GM21576 (cell line): ENCODE data around the gene HNRNPDL.
"Not testable (repeated sequence)": the region's sequence is repeated elsewhere in the genome, so short reads cannot be mapped to it uniquely, and the experiment has no call there.

Source experiments
- ATAC-seq: cut with Tn5 transposase; IDR thresholded peaks from one replicate; pipeline ENCODE4 v1.9.1; 2021; ENCODE audit warnings: mild to moderate bottlenecking, moderate library complexity; ENCODE audit not compliant: unreplicated experiment

The HNRNPDL gene

GRCh38 chr4:82390061-82390460, 40.2 kb downstream of the HNRNPDL start:
- ATAC-seq, result not testable (repeated sequence)

- ATAC-seq, result no peak
These were observed 41.9 kb downstream of the HNRNPDL start for GRCh38 chr4:82388405-82388804.

- not testable (repeated sequence) for ATAC-seq
These were observed 44.0 kb downstream of the HNRNPDL start for GRCh38 chr4:82386312-82386711.

GRCh38 chr4:82382751-82383150, 47.5 kb downstream of the HNRNPDL start:
- ATAC-seq, result no peak

GRCh38 chr4:82381661-82382296, 48.5 kb downstream of the HNRNPDL start:
- no peak for ATAC-seq

- no peak for ATAC-seq
These were observed 49.0 kb downstream of the HNRNPDL start for GRCh38 chr4:82381235-82381634.

- no peak for ATAC-seq
These were observed 49.4 kb downstream of the HNRNPDL start for GRCh38 chr4:82380831-82381230.

- no peak for ATAC-seq
These were observed 49.9 kb downstream of the HNRNPDL start for GRCh38 chr4:82380344-82380743.

- no peak for ATAC-seq
These were observed 54.2 kb downstream of the HNRNPDL start for GRCh38 chr4:82376109-82376508.

- peak; percentile 90 for ATAC-seq
These were observed 56.2 kb downstream of the HNRNPDL start, which contains the start of gene HNRNPD for GRCh38 chr4:82373816-82374625. HNRNPD (minus strand) TSS chr4:82373991; CDS start chr4:82373678, 313 bp downstream.

GRCh38 chr4:82373486-82373815, 56.8 kb downstream of the HNRNPDL start:
- peak; percentile 21 for ATAC-seq
